HG03575 (cell line): ENCODE data around the gene PGM3.
"Not testable (repeated sequence)": the region's sequence is repeated elsewhere in the genome, so short reads cannot be mapped to it uniquely, and the experiment has no call there.

Source experiments
- ATAC-seq: cut with Tn5 transposase; IDR thresholded peaks from one replicate; pipeline ENCODE4 v1.9.1; 2021; ENCODE audit not compliant: unreplicated experiment, insufficient number of reproducible peaks, low FRiP score; ENCODE audit errors: extremely low read depth

PGM3 gene, protein sequence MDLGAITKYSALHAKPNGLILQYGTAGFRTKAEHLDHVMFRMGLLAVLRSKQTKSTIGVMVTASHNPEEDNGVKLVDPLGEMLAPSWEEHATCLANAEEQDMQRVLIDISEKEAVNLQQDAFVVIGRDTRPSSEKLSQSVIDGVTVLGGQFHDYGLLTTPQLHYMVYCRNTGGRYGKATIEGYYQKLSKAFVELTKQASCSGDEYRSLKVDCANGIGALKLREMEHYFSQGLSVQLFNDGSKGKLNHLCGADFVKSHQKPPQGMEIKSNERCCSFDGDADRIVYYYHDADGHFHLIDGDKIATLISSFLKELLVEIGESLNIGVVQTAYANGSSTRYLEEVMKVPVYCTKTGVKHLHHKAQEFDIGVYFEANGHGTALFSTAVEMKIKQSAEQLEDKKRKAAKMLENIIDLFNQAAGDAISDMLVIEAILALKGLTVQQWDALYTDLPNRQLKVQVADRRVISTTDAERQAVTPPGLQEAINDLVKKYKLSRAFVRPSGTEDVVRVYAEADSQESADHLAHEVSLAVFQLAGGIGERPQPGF

GRCh38 chr6:83192871-83193746, at the start of gene PGM3, which contains the start of gene RWDD2A:
Gene PGM3 (minus strand): TSS chr6:83193265. CDS start chr6:83191012, 2,253 bp downstream.
Gene RWDD2A (plus strand): TSS chr6:83193357. CDS start chr6:83194452, 1,095 bp downstream.
- peak; percentile 94 for ATAC-seq

- no peak for ATAC-seq
Measured at GRCh38 chr6:83231146-83231545, 38.1 kb upstream of the PGM3 start.

DNA sequence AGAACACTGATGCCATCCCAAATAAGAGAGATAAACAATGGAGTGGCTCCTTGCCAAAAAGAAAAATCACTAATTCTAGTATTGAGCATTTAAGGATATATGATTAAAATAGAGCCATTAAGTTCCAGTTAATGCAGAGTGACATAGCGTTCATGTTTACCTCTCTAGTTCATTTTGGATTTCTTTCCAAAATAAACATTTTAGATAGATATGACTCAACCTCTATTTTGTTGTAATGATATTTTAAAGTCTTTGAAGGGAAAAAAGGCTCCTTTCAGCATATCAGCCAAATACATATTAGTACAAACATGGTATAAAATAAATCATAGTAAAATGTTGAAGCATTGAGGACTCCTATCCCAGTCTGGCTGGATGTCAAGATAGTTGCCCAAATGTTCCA, 33.5 kb upstream of the PGM3 start:
- ATAC-seq: no peak

- no peak for ATAC-seq
Measured at GRCh38 chr6:83221889-83222479, 28.9 kb upstream of the PGM3 start.

DNA sequence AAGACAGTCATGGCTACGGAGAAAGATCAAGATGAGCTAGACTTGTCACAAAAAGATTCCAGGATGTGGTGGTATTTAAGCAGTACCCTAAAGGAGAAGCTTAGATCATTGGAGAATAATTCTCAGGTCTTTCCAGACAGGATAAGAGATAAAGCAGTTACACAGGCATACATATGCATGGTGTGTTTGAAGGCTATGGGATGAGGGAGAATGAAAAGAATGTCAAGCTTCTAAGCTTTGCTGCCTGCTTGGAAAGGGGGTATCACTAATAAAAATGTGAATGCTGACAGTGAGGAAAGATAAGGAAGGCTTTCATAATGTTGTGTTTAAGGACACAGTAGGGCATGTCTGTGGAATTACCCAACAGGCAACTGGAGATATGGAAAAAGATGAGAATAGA, 28.2 kb upstream of the PGM3 start:
- no peak for ATAC-seq

DNA sequence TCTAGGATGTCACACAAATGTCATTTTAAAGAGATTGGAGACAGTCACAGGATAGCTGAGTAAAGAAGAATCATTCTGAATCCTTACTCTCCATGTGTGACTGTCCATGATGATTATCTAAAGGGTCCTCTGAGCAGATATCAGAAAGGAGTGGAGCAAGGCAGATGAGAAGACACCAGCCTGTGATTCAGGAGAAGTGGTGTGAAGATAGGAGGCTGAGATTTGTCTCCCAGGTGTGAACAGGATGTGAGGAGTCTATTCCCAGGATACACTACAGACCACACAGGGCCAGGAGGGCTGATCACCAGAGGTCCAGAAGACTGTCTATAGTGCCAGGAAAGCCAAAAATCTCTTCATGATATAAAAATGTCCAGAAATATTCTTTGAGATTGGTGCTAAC, 27.1 kb upstream of the PGM3 start:
- ATAC-seq: no peak

- ATAC-seq: no peak
Measured at GRCh38 chr6:83218646-83219045, 25.6 kb upstream of the PGM3 start.

DNA sequence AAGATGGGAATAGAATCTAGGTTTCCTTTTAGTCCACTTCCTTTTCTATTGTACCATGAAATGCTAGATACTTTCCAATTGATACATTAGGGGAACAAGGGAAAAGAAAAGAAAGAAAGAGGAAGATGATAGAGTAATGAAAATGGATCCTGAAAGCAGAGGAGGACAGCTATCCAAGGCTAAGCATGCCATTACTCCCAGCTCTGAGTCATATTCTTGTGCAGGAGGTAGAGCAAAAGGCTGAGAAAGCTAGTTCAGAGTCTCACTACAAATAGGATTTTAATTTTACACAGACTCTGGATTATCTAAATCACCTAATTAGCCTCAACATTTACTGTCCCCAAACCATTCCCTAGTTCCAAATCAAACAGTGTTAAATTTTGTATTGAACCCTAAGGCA, 23.7 kb upstream of the PGM3 start:
- no peak for ATAC-seq

GRCh38 chr6:83215131-83216047, 22.3 kb upstream of the PGM3 start:
- peak; percentile 98 for ATAC-seq

DNA sequence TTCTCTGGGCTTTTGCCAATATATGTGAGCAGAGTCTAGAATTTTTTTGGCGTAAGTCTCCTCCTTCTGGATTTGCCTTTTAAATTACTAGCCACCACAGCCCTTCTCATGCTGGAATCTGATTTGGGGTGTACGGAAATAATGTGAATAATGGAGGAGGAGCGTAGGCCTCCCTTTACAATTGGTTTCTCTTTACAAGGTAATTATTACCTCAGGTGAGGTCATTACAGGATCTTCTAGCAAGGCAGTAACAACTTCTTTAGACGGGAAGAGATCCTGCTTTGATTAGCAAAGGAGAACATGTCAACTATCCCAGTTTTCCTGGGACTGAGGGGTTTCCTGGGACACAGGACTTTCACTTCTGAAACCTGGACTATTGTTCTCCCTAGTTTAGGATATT, 9.0 kb upstream of the PGM3 start:
- no peak for ATAC-seq

- ATAC-seq: no peak
Measured at GRCh38 chr6:83199863-83200225, 6.8 kb upstream of the PGM3 start.

DNA sequence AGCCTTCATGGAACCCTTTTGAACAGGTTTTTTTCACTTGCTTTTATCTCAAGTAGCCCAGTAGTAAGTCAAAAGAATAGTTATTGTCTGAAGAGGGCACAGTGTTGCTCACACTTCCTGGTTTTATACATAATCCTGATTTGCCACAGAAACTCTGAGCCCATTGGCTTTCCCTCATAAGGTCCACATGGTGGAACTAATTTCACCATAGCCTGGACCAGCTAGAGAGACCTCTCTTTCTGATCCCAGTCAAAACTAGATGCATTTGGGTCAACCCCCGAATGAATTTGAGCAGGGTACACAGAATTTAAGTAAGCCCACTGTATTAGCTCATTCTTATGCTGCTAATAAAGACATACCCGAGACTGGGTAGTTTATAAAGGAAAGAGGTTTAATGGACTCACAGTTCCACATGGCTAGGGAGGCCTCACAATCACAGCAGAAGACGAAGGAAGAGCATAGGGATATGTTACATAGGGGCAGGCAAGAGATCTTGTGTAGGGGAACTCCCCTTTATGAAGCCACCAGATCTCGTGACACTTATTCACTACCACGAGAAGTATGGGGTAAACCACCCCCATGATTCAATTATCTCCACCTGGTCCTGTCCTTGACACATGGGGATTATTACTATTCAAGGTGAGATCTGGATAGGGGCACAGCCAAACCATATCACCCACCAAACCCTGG, 6.3 kb upstream of the PGM3 start:
- ATAC-seq: no peak

DNA sequence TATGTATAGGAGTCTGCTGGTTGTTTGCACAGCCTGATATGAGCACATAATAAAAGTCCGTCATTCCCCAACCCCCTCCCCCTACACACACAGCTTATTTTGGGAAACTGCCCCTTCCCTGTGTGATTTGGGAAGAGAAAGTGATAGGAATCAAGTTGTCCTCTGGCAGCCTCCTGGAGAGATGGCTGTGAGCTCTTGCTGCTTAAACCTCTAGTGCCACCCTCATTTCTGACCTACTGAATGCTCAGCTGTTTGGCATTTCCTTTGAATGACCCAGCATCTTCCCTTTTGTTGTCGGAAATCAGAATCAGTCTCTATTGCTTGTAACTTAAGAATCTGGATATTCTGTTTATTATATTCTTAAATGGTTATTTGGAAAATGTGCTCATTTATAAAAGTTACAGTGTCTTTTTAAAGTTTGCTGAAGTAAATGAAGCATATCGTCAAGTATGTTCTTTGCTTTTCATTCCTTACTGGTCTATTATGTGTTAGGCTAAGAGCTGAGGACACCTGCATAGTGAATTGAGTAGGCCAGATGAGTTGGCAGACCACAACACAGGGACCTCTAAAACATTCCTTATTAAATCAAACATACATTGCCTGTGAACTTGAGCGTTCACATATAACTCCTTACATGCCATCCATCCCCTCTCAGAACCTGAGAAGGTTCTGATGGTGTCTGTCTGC, 5.6 kb upstream of the PGM3 start:
- no peak for ATAC-seq

GRCh38 chr6:83193747-83194566, 892 bp upstream of the PGM3 start:
- no peak for ATAC-seq

DNA sequence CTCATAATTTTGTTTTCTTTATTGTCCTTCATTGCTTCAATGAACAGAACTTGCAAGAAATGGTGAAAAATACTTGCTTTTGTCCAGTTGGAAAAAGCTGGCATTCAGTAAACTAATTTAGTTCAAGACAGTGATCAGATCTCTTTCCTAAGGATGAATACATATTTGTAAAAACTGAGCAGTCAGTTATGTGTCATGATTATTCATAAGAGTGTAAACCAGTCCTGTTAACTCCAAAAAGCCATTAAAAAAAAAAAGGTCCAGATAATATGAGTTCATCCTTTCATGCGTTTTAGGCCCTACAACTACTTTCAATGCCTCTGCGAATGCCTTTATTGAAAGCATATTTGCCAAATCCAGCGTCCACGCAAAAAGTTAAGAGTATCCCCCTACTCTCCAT, 609 bp downstream of the PGM3 start:
- ATAC-seq: no peak

GRCh38 chr6:83191974-83192373, 1.1 kb downstream of the PGM3 start:
- ATAC-seq: not testable (repeated sequence)

DNA sequence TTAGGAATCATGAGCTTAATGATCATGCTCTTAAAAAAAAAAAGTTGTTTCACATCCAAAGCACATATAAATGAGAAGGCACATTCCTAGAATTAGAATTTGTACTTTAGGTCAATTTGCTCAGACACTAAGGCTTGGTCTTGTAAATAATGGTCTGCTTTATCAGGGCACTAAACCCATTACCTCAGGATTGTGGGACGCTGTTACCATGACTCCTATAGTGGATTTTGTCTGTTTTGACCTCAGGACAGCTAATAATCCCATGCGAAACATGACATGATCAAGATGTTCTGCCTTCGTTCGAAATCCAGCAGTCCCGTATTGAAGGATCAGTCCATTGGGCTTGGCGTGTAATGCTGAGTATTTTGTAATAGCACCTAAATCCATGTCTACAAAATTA, 2.4 kb downstream of the PGM3 start:
- no peak for ATAC-seq
